Head of caudate nucleus (tissue), 42 donors: Measurements from ENCODE around the gene GATA1.
A peak's percentile ranks its signal among the peaks of the same experiment; 100 is the strongest.
"Not testable (repeated sequence)": the region's sequence is repeated elsewhere in the genome, so short reads cannot be mapped to it uniquely, and the experiment has no call there.

ENCODE experiments used
- DNase-seq, 42 donors: peaks; one replicate each; pipeline versions ENCODE4 v3.0.0 to v3.0.0-alpha.2; 2020 to 2021; ENCODE audit warnings: mixed read lengths in 7 of 42
- intact Hi-C: fragments of 100-400 bp; cut with DNase I; formaldehyde crosslinking; loops from one replicate; pipeline ENCODE4 v1.15.0; 2022

The GATA1 gene

GRCh38 chrX:48801280-48802088 lies 15.1 kb downstream of the GATA1 start, which contains the start of gene HDAC6:
Gene HDAC6, plus strand, starts transcription at chrX:48802067. Its CDS starts 626 bp downstream, at chrX:48802693.
- intact Hi-C loops = loop anchor here (5.0 to 10.0 kb wide), 3 partner anchors 64 to 124 kb away; partner anchors contain the start of genes PQBP1 and TIMM17B
- peak; percentile 81 to 99 (median 96) for DNase-seq

- intact Hi-C loops = loop anchor here (5.0 to 10.0 kb wide), 3 partner anchors 65 to 125 kb away; partner anchors contain the start of genes PQBP1 and TIMM17B
- peak in 34 of 42 donors; percentile 5 to 59 (median 33) for DNase-seq
These were observed 15.9 kb downstream of the GATA1 start for GRCh38 chrX:48802089-48802904.

- no peak for DNase-seq
- intact Hi-C loops = loop anchor here (5.0 to 10.0 kb wide), 3 partner anchors 66 to 126 kb away; partner anchors contain the start of genes PQBP1 and TIMM17B
These were observed 16.5 kb downstream of the GATA1 start for GRCh38 chrX:48802905-48803200.

GRCh38 chrX:48806081-48806480 lies 19.7 kb downstream of the GATA1 start:
- no peak for DNase-seq
- intact Hi-C loops = loop anchor here (10.0 kb wide), 1 partner anchor 89 kb away; the partner anchor contains the start of genes PQBP1 and TIMM17B

GRCh38 chrX:48813644-48814043 lies 27.3 kb downstream of the GATA1 start:
- peak in 1 of 42 donors; percentile 36 for DNase-seq

GRCh38 chrX:48814722-48815121 lies 28.3 kb downstream of the GATA1 start:
- intact Hi-C loops = no loop called here
- DNase-seq = no peak

More at GRCh38 chrX:48813644-48814043, 27.3 kb downstream of the GATA1 start:
- intact Hi-C loops = no loop called here

- DNase-seq = no peak
- intact Hi-C loops = no loop called here
These were observed 28.9 kb downstream of the GATA1 start for GRCh38 chrX:48815266-48815665.

GRCh38 chrX:48816014-48816810 lies 29.8 kb downstream of the GATA1 start:
- DNase-seq = no peak
- intact Hi-C loops = no loop called here

- intact Hi-C loops = no loop called here
- no peak for DNase-seq
These were observed 31.7 kb downstream of the GATA1 start for GRCh38 chrX:48818098-48818497.

- peak in 1 of 42 donors; percentile 8 for DNase-seq
- intact Hi-C loops = no loop called here
These were observed 32.5 kb downstream of the GATA1 start for GRCh38 chrX:48818866-48819265.

GRCh38 chrX:48819394-48819793 lies 33.0 kb downstream of the GATA1 start:
- intact Hi-C loops, DNase-seq: not testable (repeated sequence)

- intact Hi-C loops = no loop called here
- DNase-seq = peak in 1 of 42 donors; percentile 27
These were observed 36.7 kb downstream of the GATA1 start for GRCh38 chrX:48823053-48823452.

GRCh38 chrX:48824066-48824465 lies 37.7 kb downstream of the GATA1 start:
- DNase-seq = peak in 1 of 42 donors; percentile 5
- intact Hi-C loops = no loop called here

- peak in 2 of 42 donors; percentile 11 to 13 for DNase-seq
- intact Hi-C loops = no loop called here
These were observed 39.9 kb downstream of the GATA1 start, which contains the start of gene ERAS for GRCh38 chrX:48826135-48826875. Gene ERAS, plus strand, starts transcription at chrX:48826513. Its CDS starts 2,611 bp downstream, at chrX:48829124.

GRCh38 chrX:48826876-48827653 lies 40.7 kb downstream of the GATA1 start:
- intact Hi-C loops = no loop called here
- DNase-seq = peak in 2 of 42 donors; percentile 3 to 22

- no peak for DNase-seq
These were observed 41.2 kb downstream of the GATA1 start for GRCh38 chrX:48827654-48827968.

GRCh38 chrX:48829016-48829735 lies 42.8 kb downstream of the GATA1 start:
- peak in 1 of 42 donors; percentile 3 for DNase-seq
- intact Hi-C loops = no loop called here

More at GRCh38 chrX:48827654-48827968, 41.2 kb downstream of the GATA1 start:
- intact Hi-C loops = no loop called here
